Choroid plexus epithelial cell (primary cell): ENCODE results near the gene LCP1.

Experiments
- DNase-seq: peaks from one replicate; pipeline ENCODE4 v3.0.0-alpha.2; 2010; ENCODE audit warnings: low read depth
- H3K4me3 ChIP-seq: 2 replicates; pipeline ENCODE4 v1.5.1; 2011; ENCODE audit warnings: low read depth, mild to moderate bottlenecking, control low read depth, low read length, moderate library complexity
- TF ChIP-seq, protein P1 (sequence below): conservative IDR thresholded peaks from 2 replicates; pipeline ENCODE4 v1.5.1; 2011; ENCODE audit warnings: low read depth, mild to moderate bottlenecking, control low read depth, inconsistent platforms, low read length, moderate library complexity

LCP1 gene

DNA sequence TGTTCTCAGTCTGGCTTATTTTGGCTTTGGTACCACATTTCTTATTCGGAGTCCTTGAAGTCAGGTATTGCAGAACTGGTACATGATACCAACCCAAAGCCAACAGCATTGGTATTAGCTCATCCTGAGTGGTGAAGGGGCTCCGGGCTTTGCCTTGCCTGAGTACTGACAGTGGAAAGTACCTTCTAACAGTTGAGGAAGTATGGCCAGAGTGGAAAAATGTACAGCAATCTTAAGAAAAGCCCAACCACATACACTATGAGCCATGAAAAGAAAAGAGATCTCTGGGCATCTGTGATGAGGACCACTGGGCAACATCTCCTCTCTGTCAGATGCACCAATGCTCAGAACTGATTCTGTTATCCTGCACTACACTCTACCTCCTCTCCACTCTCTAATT, 8.3 kb downstream of the LCP1 start:
- TF ChIP-seq, protein P1, sequence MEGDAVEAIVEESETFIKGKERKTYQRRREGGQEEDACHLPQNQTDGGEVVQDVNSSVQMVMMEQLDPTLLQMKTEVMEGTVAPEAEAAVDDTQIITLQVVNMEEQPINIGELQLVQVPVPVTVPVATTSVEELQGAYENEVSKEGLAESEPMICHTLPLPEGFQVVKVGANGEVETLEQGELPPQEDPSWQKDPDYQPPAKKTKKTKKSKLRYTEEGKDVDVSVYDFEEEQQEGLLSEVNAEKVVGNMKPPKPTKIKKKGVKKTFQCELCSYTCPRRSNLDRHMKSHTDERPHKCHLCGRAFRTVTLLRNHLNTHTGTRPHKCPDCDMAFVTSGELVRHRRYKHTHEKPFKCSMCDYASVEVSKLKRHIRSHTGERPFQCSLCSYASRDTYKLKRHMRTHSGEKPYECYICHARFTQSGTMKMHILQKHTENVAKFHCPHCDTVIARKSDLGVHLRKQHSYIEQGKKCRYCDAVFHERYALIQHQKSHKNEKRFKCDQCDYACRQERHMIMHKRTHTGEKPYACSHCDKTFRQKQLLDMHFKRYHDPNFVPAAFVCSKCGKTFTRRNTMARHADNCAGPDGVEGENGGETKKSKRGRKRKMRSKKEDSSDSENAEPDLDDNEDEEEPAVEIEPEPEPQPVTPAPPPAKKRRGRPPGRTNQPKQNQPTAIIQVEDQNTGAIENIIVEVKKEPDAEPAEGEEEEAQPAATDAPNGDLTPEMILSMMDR, result no peak
- DNase-seq, result no peak
- H3K4me3 ChIP-seq, result no peak overlapping the region

DNA sequence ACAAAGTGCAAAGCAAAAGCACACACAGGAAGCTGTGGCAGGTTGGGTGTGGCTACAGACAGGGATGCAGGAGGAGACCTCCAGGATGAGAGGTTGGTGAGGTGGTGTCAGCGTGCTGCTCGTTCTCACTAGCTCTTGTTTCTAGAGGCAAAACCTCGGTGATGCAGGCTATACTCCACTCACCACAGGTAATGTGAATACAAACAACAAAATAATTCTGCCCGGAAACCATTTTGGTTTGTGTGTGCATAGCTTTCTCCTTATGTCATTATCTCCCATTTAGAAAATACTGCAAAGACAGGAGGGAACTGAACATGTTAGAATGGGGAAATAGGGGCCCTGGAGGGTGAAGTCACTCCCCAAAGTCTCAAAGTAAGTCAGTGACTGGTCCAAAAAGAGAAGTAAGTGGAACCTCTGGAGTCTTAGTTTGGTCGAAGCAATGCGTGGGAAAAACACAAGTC, 9.4 kb downstream of the LCP1 start:
- TF ChIP-seq, protein P1, result no peak
- H3K4me3 ChIP-seq, result no peak overlapping the region
- DNase-seq, result no peak

DNA sequence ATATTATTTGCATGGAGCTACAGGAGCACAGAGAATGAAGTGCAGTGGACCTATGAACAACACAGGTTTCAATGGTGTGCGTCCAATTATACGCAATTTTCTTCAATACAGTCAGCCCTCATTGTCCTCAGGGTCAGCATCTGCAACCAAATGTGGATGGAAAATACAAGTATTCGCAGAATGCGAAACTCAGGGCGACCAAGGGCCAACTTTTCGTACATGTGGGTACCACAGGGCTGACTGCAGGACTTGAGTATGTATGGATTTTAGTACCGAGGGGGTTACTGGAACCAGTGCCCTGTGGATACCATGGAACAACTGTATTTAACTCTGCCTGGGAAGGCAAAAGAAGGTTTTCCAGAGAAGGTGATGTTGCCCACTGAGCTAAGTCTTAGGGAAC, 10.2 kb downstream of the LCP1 start:
- H3K4me3 ChIP-seq, result no peak overlapping the region
- TF ChIP-seq, protein P1, result no peak
- no peak for DNase-seq

DNA sequence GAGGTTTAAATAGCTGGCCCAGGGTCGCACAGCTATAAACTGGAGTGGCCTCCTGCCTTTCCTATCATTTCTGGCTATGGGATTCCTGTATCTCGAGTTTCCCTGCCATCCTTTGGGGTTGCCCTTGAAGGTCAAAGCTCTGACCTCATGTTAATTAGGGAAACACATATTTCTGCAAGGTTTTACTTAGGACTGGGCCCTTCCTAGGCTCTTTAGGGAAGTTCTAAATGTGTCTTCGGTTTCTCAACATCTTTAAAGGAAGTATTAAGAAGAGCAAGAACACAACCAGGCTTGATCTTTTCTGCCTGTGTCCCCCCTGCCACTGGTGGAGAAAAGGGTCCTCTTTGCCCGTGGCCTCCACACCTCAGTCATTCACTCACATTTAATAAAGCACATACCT, 10.8 kb downstream of the LCP1 start:
- no peak for DNase-seq
- no peak overlapping the region for H3K4me3 ChIP-seq
- TF ChIP-seq, protein P1, result no peak

DNA sequence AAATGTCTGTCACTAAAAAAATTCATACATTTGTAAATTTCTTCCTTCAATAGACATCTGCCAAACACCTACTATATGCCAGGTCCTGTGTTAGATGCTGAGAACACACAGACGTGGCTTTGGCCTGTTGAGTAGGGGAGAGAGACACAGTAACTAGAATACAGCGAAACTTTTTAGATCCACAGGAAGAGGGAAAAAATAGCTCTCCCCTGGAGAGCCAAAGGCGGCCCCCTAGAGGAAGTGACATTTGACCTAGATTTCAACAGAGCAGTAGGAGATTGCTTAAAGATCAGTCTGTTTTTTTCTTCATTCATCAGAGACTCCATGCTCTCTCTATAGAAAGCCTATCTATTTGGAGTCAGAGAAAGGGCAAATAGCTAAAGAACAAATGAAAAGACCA, 11.3 kb downstream of the LCP1 start:
- no peak overlapping the region for H3K4me3 ChIP-seq
- TF ChIP-seq, protein P1, result no peak

DNA sequence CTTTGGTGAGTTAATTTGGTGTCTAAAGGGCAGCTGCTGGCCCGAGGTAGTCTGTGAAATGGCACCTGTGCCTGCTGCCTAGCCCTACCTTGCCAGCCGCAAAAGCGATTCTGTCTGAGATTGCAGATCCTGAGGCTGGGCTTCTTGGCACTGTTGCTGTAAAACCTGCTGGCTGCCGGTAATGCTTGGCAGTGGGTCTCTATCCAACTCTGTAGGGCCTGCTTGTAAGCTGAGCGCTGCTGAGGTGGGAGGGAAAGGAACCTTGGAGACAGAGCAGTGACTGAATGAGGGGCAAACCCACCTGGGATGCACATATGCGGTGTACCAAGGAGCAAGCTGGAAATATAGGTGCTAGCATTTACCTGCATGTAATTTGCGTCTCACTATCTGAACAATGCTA, 11.7 kb downstream of the LCP1 start:
- TF ChIP-seq, protein P1, result no peak
- no peak overlapping the region for H3K4me3 ChIP-seq
- no peak for DNase-seq

More for the DNA sequence above, 11.3 kb downstream of the LCP1 start:
- DNase-seq, result peak; percentile 68

DNA sequence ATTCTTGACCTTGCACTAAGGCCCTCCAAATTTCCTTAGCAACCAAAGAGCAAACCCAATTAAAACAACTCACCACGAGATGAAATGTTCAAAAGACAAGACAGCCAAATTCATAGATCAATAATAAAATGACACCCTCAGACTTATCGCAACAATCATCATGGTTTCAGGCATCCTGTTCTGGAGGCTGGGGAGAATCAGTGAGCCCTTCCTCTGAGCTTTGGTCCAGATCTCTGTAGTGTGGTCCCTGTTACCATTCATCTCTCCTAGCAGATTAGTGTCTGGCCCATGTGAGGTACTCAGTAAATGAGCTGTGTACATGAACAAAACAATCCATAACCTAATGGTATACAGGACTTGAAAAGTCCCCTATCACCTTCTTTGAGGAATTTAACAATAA, 12.2 kb downstream of the LCP1 start:
- no peak for DNase-seq
- TF ChIP-seq, protein P1, result no peak
- H3K4me3 ChIP-seq, result no peak overlapping the region
